OCI-LY7 (cell line): ENCODE measurements around the gene MARCOL.

Experiments
- EZH2phosphoT487 ChIP-seq: fragments of 200-600 bp; sonication (generic); IDR thresholded peaks from 2 replicates; pipeline ENCODE4 v1.6.1; 2018; ENCODE audit warnings: low read depth, borderline replicate concordance, mild to moderate bottlenecking, mixed run types, antibody characterized with exemption, low read length, moderate library complexity, mixed read lengths
- TF ChIP-seq, protein P1 (sequence below): fragments of 200-600 bp; sonication (generic); conservative IDR thresholded peaks from 2 replicates; pipeline ENCODE4 v1.5.1; 2014; ENCODE audit warnings: mild to moderate bottlenecking, antibody characterized with exemption, low read length, moderate library complexity, mixed read lengths

GRCh38 chr5:148214665-148215185 lies 23.6 kb upstream of the MARCOL start:
- TF ChIP-seq, protein P1, sequence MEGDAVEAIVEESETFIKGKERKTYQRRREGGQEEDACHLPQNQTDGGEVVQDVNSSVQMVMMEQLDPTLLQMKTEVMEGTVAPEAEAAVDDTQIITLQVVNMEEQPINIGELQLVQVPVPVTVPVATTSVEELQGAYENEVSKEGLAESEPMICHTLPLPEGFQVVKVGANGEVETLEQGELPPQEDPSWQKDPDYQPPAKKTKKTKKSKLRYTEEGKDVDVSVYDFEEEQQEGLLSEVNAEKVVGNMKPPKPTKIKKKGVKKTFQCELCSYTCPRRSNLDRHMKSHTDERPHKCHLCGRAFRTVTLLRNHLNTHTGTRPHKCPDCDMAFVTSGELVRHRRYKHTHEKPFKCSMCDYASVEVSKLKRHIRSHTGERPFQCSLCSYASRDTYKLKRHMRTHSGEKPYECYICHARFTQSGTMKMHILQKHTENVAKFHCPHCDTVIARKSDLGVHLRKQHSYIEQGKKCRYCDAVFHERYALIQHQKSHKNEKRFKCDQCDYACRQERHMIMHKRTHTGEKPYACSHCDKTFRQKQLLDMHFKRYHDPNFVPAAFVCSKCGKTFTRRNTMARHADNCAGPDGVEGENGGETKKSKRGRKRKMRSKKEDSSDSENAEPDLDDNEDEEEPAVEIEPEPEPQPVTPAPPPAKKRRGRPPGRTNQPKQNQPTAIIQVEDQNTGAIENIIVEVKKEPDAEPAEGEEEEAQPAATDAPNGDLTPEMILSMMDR: no peak
- TF ChIP-seq EZH2phosphoT487: no peak
